SU-DHL-6 (cell line): ENCODE data around the gene OAF.
"Not testable (repeated sequence)": the region's sequence is repeated elsewhere in the genome, so short reads cannot be mapped to it uniquely, and the experiment has no call there.

Source experiments
- H2AFZ ChIP-seq: fragments of 200-600 bp; sonication (generic); 2 replicates; pipeline ENCODE4 v1.6.1; 2014; ENCODE audit warnings: low read depth, mild to moderate bottlenecking, moderate library complexity, mixed read lengths, antibody characterized with exemption, low read length; ENCODE audit not compliant: severe bottlenecking
- H3F3A ChIP-seq: fragments of 200-600 bp; shearing (Covaris generic); 2 replicates; pipeline ENCODE4 v1.6.0; 2016; ENCODE audit warnings: antibody characterized with exemption, mild to moderate bottlenecking; ENCODE audit not compliant: insufficient read depth
- H3K27ac ChIP-seq: fragments of 200-600 bp; sonication (generic); 2 replicates; pipeline ENCODE4 v1.5.1; 2016; ENCODE audit warnings: low read depth, mild to moderate bottlenecking, low read length, moderate library complexity, mixed read lengths
- H3K27me3 ChIP-seq: fragments of 200-600 bp; sonication (generic), shearing (Covaris generic); 2 replicates; pipeline ENCODE4 v1.6.0; 2014; ENCODE audit warnings: mild to moderate bottlenecking, low read length
- H3K36me3 ChIP-seq: fragments of 200-600 bp; sonication (generic); 2 replicates; pipeline ENCODE4 v1.6.1; 2014; ENCODE audit warnings: mild to moderate bottlenecking, low read length, mixed read lengths
- H3K4me2 ChIP-seq: fragments of 300-600, 200-600 bp; shearing (Covaris generic), sonication (generic); 2 replicates; pipeline ENCODE4 v1.6.0; 2014; ENCODE audit warnings: low read length, low read depth, mild to moderate bottlenecking; ENCODE audit not compliant: poor library complexity, severe bottlenecking
- H3K4me3 ChIP-seq: fragments of 200-600 bp; sonication (generic); 2 replicates; pipeline ENCODE4 v1.5.1; 2014; ENCODE audit warnings: antibody characterized with exemption, low read length, mild to moderate bottlenecking, mixed read lengths; ENCODE audit not compliant: insufficient read depth, poor library complexity, severe bottlenecking
- H3K79me2 ChIP-seq: fragments of 200-600 bp; sonication (generic); 2 replicates; pipeline ENCODE4 v1.6.1; 2014; ENCODE audit warnings: mild to moderate bottlenecking, low read length, moderate library complexity; ENCODE audit not compliant: insufficient read depth
- H3K9ac ChIP-seq: fragments of 200-600 bp; sonication (generic); 2 replicates; pipeline ENCODE4 v1.7.0; 2014; ENCODE audit warnings: mild to moderate bottlenecking, low read length
- H3K9me2 ChIP-seq: fragments of 200-600 bp; sonication (generic); replicated peaks from 2 replicates; pipeline ENCODE4 v1.6.1; 2014; ENCODE audit warnings: low read length; ENCODE audit not compliant: insufficient read depth
- H3K9me3 ChIP-seq: fragments of 200-600 bp; sonication (generic); 2 replicates; pipeline ENCODE4 v1.6.1; 2014; ENCODE audit warnings: low read length, mixed read lengths; ENCODE audit not compliant: insufficient read depth
- H4K20me1 ChIP-seq: fragments of 200-600 bp; sonication (generic); 2 replicates; pipeline ENCODE4 v1.6.1; 2014; ENCODE audit warnings: low read depth, mild to moderate bottlenecking, antibody characterized with exemption, low read length, moderate library complexity, mixed read lengths
- CTCF ChIP-seq: fragments of 200-600 bp; sonication (generic); IDR thresholded peaks from one replicate; pipeline ENCODE4 v1.5.1; 2017; ENCODE audit warnings: antibody characterized with exemption, mild to moderate bottlenecking, low read length, moderate library complexity; ENCODE audit not compliant: insufficient read depth, poor library complexity, severe bottlenecking
- EZH2phosphoT487 ChIP-seq: fragments of 200-600 bp; sonication (generic), shearing (Covaris generic); conservative IDR thresholded peaks from 2 replicates; pipeline ENCODE4 v1.6.1; 2018; ENCODE audit warnings: mild to moderate bottlenecking, antibody characterized with exemption, low read length, moderate library complexity, mixed read lengths

Gene OAF

GRCh38 chr11:120174866-120175265 lies 36.0 kb upstream of the OAF start:
- H3K79me2 ChIP-seq = no peaks in the 10 kb centered on the region
- no peaks in the 10 kb centered on the region for H3F3A ChIP-seq
- H4K20me1 ChIP-seq = no peaks in the 10 kb centered on the region
- H3K27me3 ChIP-seq = no peaks in the 10 kb centered on the region
- no peaks in the 10 kb centered on the region for H3K9me3 ChIP-seq
- H3K4me3 ChIP-seq = no peak overlapping the region
- no peak overlapping the region for H3K4me2 ChIP-seq
- no peak overlapping the region for H3K9ac ChIP-seq
- TF ChIP-seq EZH2phosphoT487 (no peak), CTCF (no peak)
- no peaks in the 10 kb centered on the region for H3K9me2 ChIP-seq
- no peak overlapping the region for H2AFZ ChIP-seq
- H3K36me3 ChIP-seq = no peaks in the 10 kb centered on the region
- no peak overlapping the region for H3K27ac ChIP-seq

GRCh38 chr11:120178561-120179056 lies 32.2 kb upstream of the OAF start:
- H3F3A ChIP-seq = no peaks in the 10 kb centered on the region
- H3K4me2 ChIP-seq = no peak overlapping the region
- H3K79me2 ChIP-seq = no peaks in the 10 kb centered on the region
- H3K27me3 ChIP-seq = no peaks in the 10 kb centered on the region
- no peak overlapping the region for H3K9ac ChIP-seq
- H3K27ac ChIP-seq = no peak overlapping the region
- no peaks in the 10 kb centered on the region for H3K9me3 ChIP-seq
- no peak overlapping the region for H2AFZ ChIP-seq
- no peaks in the 10 kb centered on the region for H3K36me3 ChIP-seq
- H3K9me2 ChIP-seq = no peaks in the 10 kb centered on the region
- H3K4me3 ChIP-seq = no peak overlapping the region
- TF ChIP-seq EZH2phosphoT487 = no peak
- TF ChIP-seq CTCF = no peak
- H4K20me1 ChIP-seq = no peaks in the 10 kb centered on the region

GRCh38 chr11:120179057-120179672 lies 31.7 kb upstream of the OAF start:
- no peak overlapping the region for H3K27ac ChIP-seq
- no peak overlapping the region for H3K4me3 ChIP-seq
- H3K9me2 ChIP-seq = no peaks in the 10 kb centered on the region
- H3K36me3 ChIP-seq = no peaks in the 10 kb centered on the region
- no peaks in the 10 kb centered on the region for H4K20me1 ChIP-seq
- H2AFZ ChIP-seq = no peak overlapping the region
- H3K27me3 ChIP-seq = no peaks in the 10 kb centered on the region
- H3K4me2 ChIP-seq = no peak overlapping the region
- TF ChIP-seq CTCF (no peak), EZH2phosphoT487 (no peak)
- no peaks in the 10 kb centered on the region for H3F3A ChIP-seq
- H3K79me2 ChIP-seq = no peaks in the 10 kb centered on the region
- no peaks in the 10 kb centered on the region for H3K9me3 ChIP-seq
- no peak overlapping the region for H3K9ac ChIP-seq

GRCh38 chr11:120180063-120180462 lies 30.8 kb upstream of the OAF start:
- not testable (repeated sequence) for H3K4me2 ChIP-seq, H3F3A ChIP-seq, H3K9ac ChIP-seq, H3K27me3 ChIP-seq, H2AFZ ChIP-seq, H3K4me3 ChIP-seq, H3K79me2 ChIP-seq, H3K9me2 ChIP-seq, H3K27ac ChIP-seq, H3K36me3 ChIP-seq, H3K9me3 ChIP-seq, H4K20me1 ChIP-seq
